Endothelial cell (in vitro differentiated cells): Measurements from ENCODE around the gene ALCAM. TPM values are rescaled to one million over a fixed set of nuclear protein-coding genes. Genes with fewer than 3 reads are reported as not detected.

ENCODE experiments used
- DNase-seq: peaks from one replicate; pipeline ENCODE4 v3.0.0; 2021; ENCODE audit warnings: low spot score
- H3K27ac Mint-ChIP-seq: one replicate; pipeline ENCODE4 v1.8.0; 2021; ENCODE audit warnings: mixed read lengths, inconsistent platforms; ENCODE audit not compliant: unreplicated experiment
- H3K27me3 Mint-ChIP-seq: one replicate; pipeline ENCODE4 v1.8.0; 2021; ENCODE audit warnings: mild to moderate bottlenecking, moderate library complexity, mixed read lengths, inconsistent platforms; ENCODE audit not compliant: unreplicated experiment
- H3K36me3 Mint-ChIP-seq: one replicate; pipeline ENCODE4 v1.8.0; 2021; ENCODE audit warnings: mild to moderate bottlenecking, low read depth, mixed read lengths, inconsistent platforms; ENCODE audit not compliant: unreplicated experiment
- H3K4me1 Mint-ChIP-seq: one replicate; pipeline ENCODE4 v1.8.0; 2021; ENCODE audit warnings: mild to moderate bottlenecking, mixed read lengths, inconsistent platforms; ENCODE audit not compliant: unreplicated experiment
- H3K4me3 Mint-ChIP-seq: one replicate; pipeline ENCODE4 v1.8.0; 2021; ENCODE audit warnings: mild to moderate bottlenecking, mixed read lengths, inconsistent platforms; ENCODE audit not compliant: unreplicated experiment
- H3K9me3 Mint-ChIP-seq: one replicate; pipeline ENCODE4 v1.8.0; 2021; ENCODE audit warnings: mixed read lengths, inconsistent platforms; ENCODE audit not compliant: unreplicated experiment
- total RNA-seq: library from RNA; stranded (reverse); fragmentation: NEBNext Ultra II Directional; extraction: Animal tissue kit (Norgen Biotek cat#: 25700); gene quantifications from one replicate; pipeline ENCODE4 v1.2.1, GENCODE V29; 2021; ENCODE audit not compliant: unreplicated experiment
- TF ChIP-seq, protein P1 (sequence below): fragments of 200-600 bp; sonication (generic); IDR thresholded peaks from one replicate; pipeline ENCODE4 v1.5.0; 2021; ENCODE audit warnings: antibody characterized with exemption; ENCODE audit not compliant: unreplicated experiment

The ALCAM gene
- total RNA-seq, 1 donor from 2014 or later = 14.0 TPM

DNA sequence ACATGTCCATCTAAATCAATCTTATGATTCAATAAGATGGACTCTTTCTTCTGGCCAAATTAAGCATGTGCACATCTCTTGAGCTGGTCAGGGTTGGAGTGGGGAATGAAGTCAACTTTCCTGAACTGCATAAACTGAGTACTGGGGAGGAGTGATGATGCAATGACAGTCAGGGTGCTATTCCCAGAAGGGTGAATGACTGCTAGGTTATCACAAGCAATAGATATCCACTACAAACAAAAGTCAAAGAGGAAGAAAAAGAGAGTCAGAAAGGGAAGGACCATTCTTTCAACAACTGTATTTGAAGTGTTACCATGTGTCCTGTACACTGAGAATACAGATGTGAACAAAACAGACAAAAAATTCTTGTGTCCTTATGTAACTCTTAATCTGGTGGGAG is 70.0 kb downstream of the ALCAM start:
- no peak for DNase-seq
- TF ChIP-seq, protein P1, sequence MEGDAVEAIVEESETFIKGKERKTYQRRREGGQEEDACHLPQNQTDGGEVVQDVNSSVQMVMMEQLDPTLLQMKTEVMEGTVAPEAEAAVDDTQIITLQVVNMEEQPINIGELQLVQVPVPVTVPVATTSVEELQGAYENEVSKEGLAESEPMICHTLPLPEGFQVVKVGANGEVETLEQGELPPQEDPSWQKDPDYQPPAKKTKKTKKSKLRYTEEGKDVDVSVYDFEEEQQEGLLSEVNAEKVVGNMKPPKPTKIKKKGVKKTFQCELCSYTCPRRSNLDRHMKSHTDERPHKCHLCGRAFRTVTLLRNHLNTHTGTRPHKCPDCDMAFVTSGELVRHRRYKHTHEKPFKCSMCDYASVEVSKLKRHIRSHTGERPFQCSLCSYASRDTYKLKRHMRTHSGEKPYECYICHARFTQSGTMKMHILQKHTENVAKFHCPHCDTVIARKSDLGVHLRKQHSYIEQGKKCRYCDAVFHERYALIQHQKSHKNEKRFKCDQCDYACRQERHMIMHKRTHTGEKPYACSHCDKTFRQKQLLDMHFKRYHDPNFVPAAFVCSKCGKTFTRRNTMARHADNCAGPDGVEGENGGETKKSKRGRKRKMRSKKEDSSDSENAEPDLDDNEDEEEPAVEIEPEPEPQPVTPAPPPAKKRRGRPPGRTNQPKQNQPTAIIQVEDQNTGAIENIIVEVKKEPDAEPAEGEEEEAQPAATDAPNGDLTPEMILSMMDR = no peak
- Mint-ChIP-seq H3K9me3 (no peaks in the 10 kb centered on the region), H3K4me3 (no peak overlapping the region), H3K36me3 (peaks cover 4% of the 10 kb centered on the region), H3K27me3 (no peaks in the 10 kb centered on the region), H3K4me1 (peaks cover 4% of the 10 kb centered on the region), H3K27ac (no peak overlapping the region)

DNA sequence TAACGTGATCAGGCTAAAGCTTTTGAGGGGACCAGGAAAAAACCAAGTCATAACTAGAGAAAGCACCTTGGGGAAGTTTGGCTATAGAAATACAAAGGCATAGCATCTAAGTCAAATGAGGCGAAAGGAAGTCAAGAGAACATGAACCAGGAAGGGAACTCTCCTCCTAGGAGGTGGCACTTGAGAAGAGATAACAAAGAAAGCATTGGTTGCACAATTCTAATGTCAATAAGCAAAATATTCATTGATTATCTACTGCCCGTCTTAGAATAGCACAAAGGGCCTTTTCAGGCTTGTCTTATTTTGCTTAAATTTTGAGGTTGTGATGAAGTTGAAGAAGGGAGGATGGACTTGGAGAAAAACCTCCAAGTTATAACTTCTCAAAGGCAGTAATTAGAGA is 73.4 kb downstream of the ALCAM start:
- Mint-ChIP-seq H3K4me1 (peaks cover 4% of the 10 kb centered on the region), H3K27ac (no peak overlapping the region), H3K4me3 (no peak overlapping the region), H3K9me3 (no peaks in the 10 kb centered on the region), H3K36me3 (peaks cover 4% of the 10 kb centered on the region), H3K27me3 (no peaks in the 10 kb centered on the region)
- TF ChIP-seq, protein P1 = no peak
- DNase-seq = no peak

DNA sequence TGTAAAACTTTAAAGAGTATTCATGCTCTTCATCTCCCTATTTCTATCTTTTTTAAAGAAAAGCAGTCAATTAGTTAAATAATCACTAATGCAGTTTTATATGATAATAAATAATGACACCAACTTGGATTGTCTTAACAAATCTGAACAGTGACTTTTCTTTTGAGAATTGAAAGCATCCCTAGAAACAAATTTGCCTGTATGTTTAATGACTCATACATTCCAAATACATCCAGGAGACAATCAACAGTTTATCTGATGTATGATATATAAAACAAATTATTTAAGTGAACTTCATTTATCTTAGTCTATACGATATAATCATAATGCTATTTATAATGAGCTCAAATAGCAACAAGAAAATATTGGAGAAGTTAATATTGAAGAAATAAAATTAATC is 78.0 kb downstream of the ALCAM start:
- TF ChIP-seq, protein P1 = no peak
- Mint-ChIP-seq H3K4me3 (no peak overlapping the region), H3K9me3 (no peaks in the 10 kb centered on the region), H3K4me1 (peaks cover 2% of the 10 kb centered on the region), H3K27me3 (peaks cover 4% of the 10 kb centered on the region), H3K36me3 (no peaks in the 10 kb centered on the region), H3K27ac (no peak overlapping the region)
- DNase-seq = no peak

DNA sequence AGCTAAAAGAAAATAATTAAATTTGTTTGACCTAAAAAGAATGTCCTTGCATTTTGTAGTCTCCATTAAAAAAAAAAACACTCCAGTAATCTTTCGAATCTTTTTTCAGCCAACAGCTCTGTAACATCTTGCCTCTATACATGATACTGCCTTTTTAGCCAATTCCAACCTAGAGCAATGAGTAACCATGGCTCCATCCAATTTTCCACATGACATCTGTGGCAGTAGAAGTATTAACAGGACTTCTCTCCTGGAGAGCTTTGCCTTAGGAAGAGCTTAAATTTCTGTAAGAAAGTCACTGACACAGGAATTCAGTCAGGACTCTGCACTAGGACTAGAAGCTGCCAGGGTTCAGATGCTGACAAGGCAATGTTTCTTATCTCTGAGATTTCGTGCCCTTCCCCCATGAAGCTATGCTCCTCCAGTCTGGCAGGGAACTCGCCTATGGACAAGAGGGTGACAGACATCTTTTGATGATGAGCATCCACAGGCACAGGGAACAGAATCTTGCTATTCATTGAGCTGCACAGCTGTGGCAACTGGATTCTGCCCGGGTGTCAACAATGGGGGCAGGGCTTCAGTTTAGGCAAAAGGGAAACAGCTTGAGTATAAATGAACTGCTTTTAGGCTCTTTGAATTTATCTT is 81.8 kb downstream of the ALCAM start:
- TF ChIP-seq, protein P1 = no peak
- no peak overlapping the region for H3K4me3 Mint-ChIP-seq
- H3K9me3 Mint-ChIP-seq = no peaks in the 10 kb centered on the region
- H3K4me1 Mint-ChIP-seq = no peaks in the 10 kb centered on the region
- no peak for DNase-seq
- H3K27me3 Mint-ChIP-seq = peaks cover 6% of the 10 kb centered on the region
- H3K36me3 Mint-ChIP-seq = no peaks in the 10 kb centered on the region
- H3K27ac Mint-ChIP-seq = no peak overlapping the region

DNA sequence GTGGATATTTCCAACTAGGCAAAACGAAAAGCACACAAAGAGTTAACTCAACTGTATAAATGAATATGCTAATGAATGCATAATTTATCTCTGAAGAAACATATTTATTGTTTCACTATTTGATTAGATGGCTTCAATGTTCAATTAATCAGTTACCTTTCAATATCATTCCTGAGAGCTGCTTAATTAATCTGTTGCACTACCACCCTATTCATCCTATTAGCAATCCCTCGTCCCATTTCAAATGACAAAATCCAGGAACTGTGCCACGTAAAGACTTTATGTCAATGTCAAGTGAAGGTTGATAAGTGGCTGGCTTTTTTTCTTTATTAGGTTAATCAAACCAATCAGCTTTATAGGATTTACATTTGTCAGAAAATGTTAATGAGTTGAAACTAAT is 82.7 kb downstream of the ALCAM start:
- Mint-ChIP-seq H3K4me3 (no peak overlapping the region), H3K27ac (no peak overlapping the region), H3K4me1 (no peaks in the 10 kb centered on the region), H3K27me3 (peaks cover 7% of the 10 kb centered on the region), H3K36me3 (no peaks in the 10 kb centered on the region), H3K9me3 (no peaks in the 10 kb centered on the region)
- no peak for DNase-seq
- TF ChIP-seq, protein P1 = no peak
